ENCODE measurements around the gene WDR48.

DNA sequence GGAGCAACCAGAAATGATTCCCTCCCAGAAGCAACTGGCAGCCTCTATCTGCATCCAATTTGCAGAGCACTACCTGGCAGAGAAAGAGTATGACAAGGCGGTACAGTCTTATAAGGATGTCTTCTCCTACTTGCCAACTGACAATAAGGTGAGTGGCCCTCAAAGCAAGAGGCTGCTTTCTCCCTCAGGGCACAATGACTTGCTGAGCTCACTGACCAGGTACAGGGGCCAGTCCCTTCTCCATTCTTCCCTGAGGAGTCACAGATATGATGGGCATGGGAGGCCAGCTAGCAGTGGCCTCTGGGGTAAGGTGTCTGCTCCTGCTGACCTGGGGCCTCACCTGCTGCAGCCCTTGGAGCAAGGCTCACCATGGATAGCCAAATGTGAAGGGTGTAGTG is 81.3 kb downstream of the WDR48 start:
- TF ChIP-seq POLR2AphosphoS5 (IDR thresholded peaks at IDR 0.05; ENCODE audit: low read depth, low read length) (no peak), POLR2A (IDR thresholded peaks at IDR 0.05; ENCODE audit: low read depth, low read length) (no peak)
